ENCODE results near the gene PGAP6. TPM values are rescaled to one million over a fixed set of nuclear protein-coding genes. Genes with fewer than 3 reads are reported as not detected.

The PGAP6 gene
- total RNA-seq, 2 donors from 2014 or later, result 104 to 115 TPM

DNA sequence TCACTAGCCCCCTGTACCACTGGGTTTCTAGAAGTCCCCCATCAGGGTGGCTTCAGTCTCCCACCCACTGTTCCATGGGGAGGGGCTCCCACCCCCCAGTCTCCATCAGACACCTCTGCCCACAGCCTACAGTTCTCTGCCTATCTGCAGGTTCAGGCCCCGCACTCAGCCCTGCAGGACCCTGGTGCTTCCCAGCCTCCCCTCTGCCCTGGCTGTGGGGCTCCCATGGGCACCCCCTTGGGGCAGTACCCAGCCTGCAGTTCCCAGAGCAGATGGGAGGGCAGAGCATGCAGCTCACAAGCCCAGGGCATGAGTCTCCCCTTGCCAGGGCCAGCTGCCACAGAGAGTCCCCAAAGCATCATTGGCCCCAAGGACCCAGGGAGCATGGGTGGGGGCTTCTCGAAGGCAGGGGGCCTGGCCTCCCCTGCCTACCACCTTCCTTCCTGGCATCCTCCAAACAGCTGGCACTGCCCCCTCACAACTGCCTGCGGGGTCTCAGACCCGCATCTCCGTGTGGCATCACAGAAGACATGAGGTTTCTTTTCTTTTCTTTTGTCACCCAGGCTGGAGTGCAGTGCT, 8.7 kb downstream of the PGAP6 start:
- Histone ChIP-seq H3K36me3 (ENCODE audit: control insufficient read depth, insufficient read depth, low read length) (peaks cover 34% of the 10 kb centered on the region), H3K27me3 (ENCODE audit: control insufficient read depth, insufficient read depth, low read length, poor library complexity, severe bottlenecking) (no peaks in the 10 kb centered on the region), H3K9me3 (ENCODE audit: control insufficient read depth, low read length) (no peaks in the 10 kb centered on the region), H3K27ac (ENCODE audit: low read depth, low read length) (no peak overlapping the region), H3K4me3 (ENCODE audit: low read length) (no peak overlapping the region), H3K9ac (ENCODE audit: extremely low read depth, low read length, poor library complexity, severe bottlenecking) (no peak overlapping the region), H3K4me1 (ENCODE audit: control insufficient read depth, insufficient read depth, low read length) (no peaks in the 10 kb centered on the region)
- no peaks in the 10 kb centered on the region for H3K9me3 Mint-ChIP-seq
- H3K4me3 Mint-ChIP-seq, result no peak overlapping the region
- H3K27ac Mint-ChIP-seq, result peak overlapping the region; percentile 17
- 86 to 96% methylated on average over 4 to 5 of the region's 5 CpGs for WGBS, 2 experiments (ENCODE audit: insufficient coverage in 1 of 2, insufficient read length in 1 of 2)
- H3K27me3 Mint-ChIP-seq (ENCODE audit: insufficient read depth), result no peaks in the 10 kb centered on the region
- TF ChIP-seq, protein P1, sequence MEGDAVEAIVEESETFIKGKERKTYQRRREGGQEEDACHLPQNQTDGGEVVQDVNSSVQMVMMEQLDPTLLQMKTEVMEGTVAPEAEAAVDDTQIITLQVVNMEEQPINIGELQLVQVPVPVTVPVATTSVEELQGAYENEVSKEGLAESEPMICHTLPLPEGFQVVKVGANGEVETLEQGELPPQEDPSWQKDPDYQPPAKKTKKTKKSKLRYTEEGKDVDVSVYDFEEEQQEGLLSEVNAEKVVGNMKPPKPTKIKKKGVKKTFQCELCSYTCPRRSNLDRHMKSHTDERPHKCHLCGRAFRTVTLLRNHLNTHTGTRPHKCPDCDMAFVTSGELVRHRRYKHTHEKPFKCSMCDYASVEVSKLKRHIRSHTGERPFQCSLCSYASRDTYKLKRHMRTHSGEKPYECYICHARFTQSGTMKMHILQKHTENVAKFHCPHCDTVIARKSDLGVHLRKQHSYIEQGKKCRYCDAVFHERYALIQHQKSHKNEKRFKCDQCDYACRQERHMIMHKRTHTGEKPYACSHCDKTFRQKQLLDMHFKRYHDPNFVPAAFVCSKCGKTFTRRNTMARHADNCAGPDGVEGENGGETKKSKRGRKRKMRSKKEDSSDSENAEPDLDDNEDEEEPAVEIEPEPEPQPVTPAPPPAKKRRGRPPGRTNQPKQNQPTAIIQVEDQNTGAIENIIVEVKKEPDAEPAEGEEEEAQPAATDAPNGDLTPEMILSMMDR (conservative IDR thresholded peaks at IDR 0.05), result no peak
- peaks cover 11% of the 10 kb centered on the region for H3K4me1 Mint-ChIP-seq
- DNase-seq, result no peak
- peaks cover 13% of the 10 kb centered on the region for H3K36me3 Mint-ChIP-seq (ENCODE audit: low read depth)

DNA sequence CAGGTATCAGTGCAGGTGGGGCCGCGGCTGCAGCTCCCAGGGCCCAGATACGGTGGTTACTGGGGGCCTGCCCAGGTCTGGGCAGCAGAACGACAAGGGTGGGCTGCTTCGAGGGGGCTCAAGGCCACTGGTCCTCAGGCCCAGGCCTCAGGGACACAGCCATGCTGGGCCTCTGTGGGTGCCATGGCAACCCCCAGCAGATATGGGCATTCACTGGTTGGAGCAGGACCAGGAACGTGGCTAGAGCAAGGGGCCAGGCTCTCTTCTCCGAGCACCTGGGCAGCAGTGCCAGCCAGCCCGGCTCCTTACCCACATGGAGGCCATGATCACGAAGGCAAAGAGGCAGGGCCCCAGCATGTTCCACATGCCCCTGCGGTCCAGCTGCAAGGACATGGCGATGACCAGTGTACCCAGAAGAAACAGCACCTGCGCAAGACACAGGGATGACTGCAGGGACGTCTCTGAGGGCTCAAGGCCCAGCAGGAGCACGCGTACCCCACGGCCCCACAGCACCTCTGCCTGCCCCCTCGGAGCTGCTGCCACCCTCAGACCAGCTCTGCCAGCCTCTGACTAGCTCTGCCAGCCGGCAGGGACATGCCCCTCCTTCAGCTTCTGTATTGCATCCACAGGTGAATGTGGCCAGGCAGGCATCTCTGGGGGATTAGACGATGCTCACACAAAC, 9.3 kb downstream of the PGAP6 start:
- no peaks in the 10 kb centered on the region for H3K27me3 ChIP-seq (ENCODE audit: control insufficient read depth, insufficient read depth, low read length, poor library complexity, severe bottlenecking)
- no peaks in the 10 kb centered on the region for H3K9me3 ChIP-seq (ENCODE audit: control insufficient read depth, low read length)
- H3K9ac ChIP-seq (ENCODE audit: extremely low read depth, low read length, poor library complexity, severe bottlenecking), result no peak overlapping the region
- H3K4me3 Mint-ChIP-seq, result no peak overlapping the region
- H3K27me3 Mint-ChIP-seq (ENCODE audit: insufficient read depth), result no peaks in the 10 kb centered on the region
- peaks cover 16% of the 10 kb centered on the region for H3K36me3 Mint-ChIP-seq (ENCODE audit: low read depth)
- H3K27ac Mint-ChIP-seq, result no peak overlapping the region
- WGBS, 2 experiments (ENCODE audit: insufficient coverage in 1 of 2, insufficient read length in 1 of 2), result 91 to 96% methylated on average over 15 to 19 of the region's 19 CpGs
- DNase-seq, result no peak
- H3K4me1 ChIP-seq (ENCODE audit: control insufficient read depth, insufficient read depth, low read length), result no peaks in the 10 kb centered on the region
- H3K36me3 ChIP-seq (ENCODE audit: control insufficient read depth, insufficient read depth, low read length), result peaks cover 40% of the 10 kb centered on the region
- H3K9me3 Mint-ChIP-seq, result no peaks in the 10 kb centered on the region
- H3K4me1 Mint-ChIP-seq, result peaks cover 11% of the 10 kb centered on the region
- TF ChIP-seq, protein P1 (conservative IDR thresholded peaks at IDR 0.05), result no peak
- no peak overlapping the region for H3K27ac ChIP-seq (ENCODE audit: low read depth, low read length)
- H3K4me3 ChIP-seq (ENCODE audit: low read length), result no peak overlapping the region

DNA sequence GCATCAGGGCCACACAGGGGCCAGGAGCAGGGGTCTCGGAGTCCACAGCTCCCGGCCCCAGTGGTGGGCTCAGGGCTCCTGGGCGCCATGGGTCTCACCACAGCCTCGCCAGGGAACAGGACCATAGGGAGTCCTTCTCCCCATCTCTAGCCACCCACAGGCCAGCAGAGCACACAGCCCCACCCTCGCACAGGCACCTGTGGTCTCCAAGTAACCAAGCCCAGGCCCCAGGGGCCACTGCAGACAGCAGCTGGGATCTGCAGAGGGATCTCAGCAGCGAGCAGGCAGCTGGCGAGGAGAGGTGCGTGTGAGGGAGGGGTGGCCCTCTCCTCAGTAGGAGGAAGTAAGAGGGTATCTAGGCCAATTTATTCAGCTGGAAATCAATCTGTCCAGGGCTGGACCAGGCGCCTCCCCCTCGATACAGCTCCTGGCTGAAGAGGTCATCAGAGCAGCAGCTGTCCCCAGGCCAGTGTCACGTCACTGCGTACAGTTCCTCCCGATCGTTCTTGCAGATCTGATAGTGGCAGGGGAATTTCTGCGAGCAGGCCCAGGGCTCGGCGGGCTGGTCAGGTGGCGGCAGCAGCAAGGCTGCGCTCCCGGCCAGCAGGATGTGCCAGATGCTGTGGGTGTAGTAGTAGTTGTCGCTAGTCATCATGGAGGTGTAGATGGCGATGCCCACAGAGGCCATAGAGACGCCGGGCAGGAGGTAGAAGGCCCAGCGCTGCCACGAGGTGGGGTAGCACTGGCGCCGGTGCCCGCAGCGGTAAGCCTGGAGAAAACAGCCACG, 10.1 kb downstream of the PGAP6 start:
- TF ChIP-seq, protein P1 (conservative IDR thresholded peaks at IDR 0.05), result no peak
- no peaks in the 10 kb centered on the region for H3K27me3 Mint-ChIP-seq (ENCODE audit: insufficient read depth)
- 94 to 95% methylated on average over 20 to 31 of the region's 31 CpGs for WGBS, 2 experiments (ENCODE audit: insufficient coverage in 1 of 2, insufficient read length in 1 of 2)

More for the DNA sequence above, 10.1 kb downstream of the PGAP6 start:
- DNase-seq, result no peak
- Mint-ChIP-seq H3K4me3 (no peak overlapping the region), H3K9me3 (no peaks in the 10 kb centered on the region), H3K36me3 (ENCODE audit: low read depth) (peaks cover 20% of the 10 kb centered on the region), H3K27ac (no peak overlapping the region), H3K4me1 (peaks cover 11% of the 10 kb centered on the region)
- Histone ChIP-seq H3K9ac (ENCODE audit: extremely low read depth, low read length, poor library complexity, severe bottlenecking) (no peak overlapping the region), H3K27me3 (ENCODE audit: control insufficient read depth, insufficient read depth, low read length, poor library complexity, severe bottlenecking) (no peaks in the 10 kb centered on the region), H3K36me3 (ENCODE audit: control insufficient read depth, insufficient read depth, low read length) (peaks cover 48% of the 10 kb centered on the region), H3K9me3 (ENCODE audit: control insufficient read depth, low read length) (no peaks in the 10 kb centered on the region), H3K27ac (ENCODE audit: low read depth, low read length) (no peak overlapping the region), H3K4me3 (ENCODE audit: low read length) (no peak overlapping the region), H3K4me1 (ENCODE audit: control insufficient read depth, insufficient read depth, low read length) (no peaks in the 10 kb centered on the region)

Data from endodermal cell (in vitro differentiated cells).